K562 (cell line): ENCODE measurements around the gene NAT14. TPM values are rescaled to one million over a fixed set of nuclear protein-coding genes. Genes with fewer than 3 reads are reported as not detected.

Source experiments
- ARID1B ChIP-seq: fragments of 450-650 bp; IDR thresholded peaks from 2 replicates; pipeline ENCODE4 v1.6.1; 2016; ENCODE audit warnings: antibody characterized with exemption, mild to moderate bottlenecking, inconsistent platforms
- CBFA2T2 ChIP-seq: fragments of 450-650 bp; conservative IDR thresholded peaks from 2 replicates; pipeline ENCODE4 v1.6.1; 2017; ENCODE audit warnings: mild to moderate bottlenecking
- CBX3 ChIP-seq, 2 experiments: IDR thresholded peaks; 1 replicate in 1 of 2; 2 replicates in 1 of 2; pipeline ENCODE4 v1.6.1; 2012; ENCODE audit warnings: inconsistent platforms in 2 of 2, low read length in 2 of 2, borderline replicate concordance in 1 of 2, control low read depth in 1 of 2
- ERF ChIP-seq: fragments of 450-650 bp; formaldehyde crosslinking; IDR thresholded peaks from 2 replicates; pipeline ENCODE4 v1.4.0; 2020; ENCODE audit warnings: mild to moderate bottlenecking, mixed read lengths
- ETV6 ChIP-seq, 3 experiments: fragments of 150-350 bp in 1 of 3; sonication (generic) in 1 of 3; formaldehyde crosslinking in 1 of 3; IDR thresholded peaks; 2 replicates each; pipeline versions ENCODE4 v1.6.1 to v1.8.0; 2014 to 2022; ENCODE audit warnings: borderline replicate concordance in 2 of 3, low read depth in 2 of 3, antibody characterized with exemption in 1 of 3, low read length in 1 of 3, mild to moderate bottlenecking in 1 of 3, missing genetic modification reagents in 1 of 3
- HDGF ChIP-seq: fragments of 450-650 bp; IDR thresholded peaks from 2 replicates; pipeline ENCODE4 v1.6.1; 2016
- HNRNPK ChIP-seq: fragments of 200-400 bp; formaldehyde crosslinking; IDR thresholded peaks from one replicate; pipeline ENCODE4 v1.6.1; 2018; ENCODE audit warnings: mild to moderate bottlenecking, low read depth, low read length; ENCODE audit not compliant: poor library complexity, severe bottlenecking
- L3MBTL2 ChIP-seq: fragments of 450-650 bp; IDR thresholded peaks from 2 replicates; pipeline ENCODE4 v1.6.1; 2016; ENCODE audit warnings: mild to moderate bottlenecking, moderate library complexity
- SMARCA5 ChIP-seq: fragments of 450-650 bp; IDR thresholded peaks from 2 replicates; pipeline ENCODE4 v1.6.1; 2016
- TAL1 ChIP-seq: fragments of 450-650 bp; IDR thresholded peaks from 2 replicates; pipeline ENCODE4 v1.6.1; 2016; ENCODE audit warnings: mild to moderate bottlenecking
- TCF3 ChIP-seq: sonication (generic); formaldehyde crosslinking; IDR thresholded peaks from 2 replicates; pipeline ENCODE4 v1.4.0; 2020; ENCODE audit warnings: mild to moderate bottlenecking, missing genetic modification reagents
- ZNF589 ChIP-seq: fragments of 200-800 bp; sonication (Bioruptor generic); IDR thresholded peaks from 2 replicates; pipeline ENCODE4 v1.6.1; 2016; ENCODE audit warnings: low read depth, missing genetic modification characterization, missing compliant biosample characterization
- polyA plus RNA-seq, 8 experiments: library from polyadenylated mRNA; depleted of rRNA in 4 of 8; stranded (reverse) in 5 of 8; unstranded in 3 of 8; fragments of >200 nt; fragmentation: Nextera tagmentation in 2 of 8; fragmentation: Illumina TruSeq in 1 of 8; extraction: Ambion mirVana in 2 of 8; extraction: Trizol in 1 of 8; gene quantifications; 2 replicates each; pipeline versions ENCODE4 v1.2.1 to v1.2.3, GENCODE V29; 2011 to 2014; ENCODE audit warnings: inconsistent platforms in 1 of 8, missing spikeins in 1 of 8
- total RNA-seq, 7 experiments: library from RNA; depleted of rRNA in 6 of 7; stranded (reverse); fragments of >200 nt in 6 of 7; fragmentation: Illumina TruSeq in 2 of 7; extraction: Trizol in 2 of 7; gene quantifications; 2 replicates each; pipeline versions ENCODE4 v1.2.1 to v1.2.3, GENCODE V29; 2011 to 2021; ENCODE audit warnings: low replicate concordance in 1 of 7

NAT14 gene
- total and polyA plus RNA-seq, 9 of the 15 experiments (the other 6 are each of a cell fraction or from before 2014, with no cell fraction given): 2.4 to 77.0 (median 26.7) TPM

- TF ChIP-seq HDGF (0 out of 2 replicates have a peak, but pooled peaks have one; percentile 23), TCF3 (CRISPR knock-in tag) (peak; percentile 51; the same call in 1 of the 2 replicates), ARID1B (peak; percentile 41), ETV6 (IDR thresholded peaks at IDR 0.05; ENCODE audit: borderline replicate concordance in 1 of 2, low read depth in 2 of 2, low read length in 1 of 2) (no peak), ETV6 (CRISPR knock-in tag; IDR thresholded peaks at IDR 0.05; ENCODE audit: borderline replicate concordance) (no peak), L3MBTL2 (no peak), SMARCA5 (peak; percentile 93; the same call in 1 of the 2 replicates), HNRNPK (no peak), CBX3 (IDR thresholded peaks at IDR 0.05; ENCODE audit: borderline replicate concordance in 1 of 2, low read length in 2 of 2) (peak in 1 of 2 experiments; percentile 34; a peak in 1 of 3 replicates), TAL1 (peak; percentile 36; the same call in 1 of the 2 replicates), ERF (CRISPR knock-in tag) (no peak), CBFA2T2 (peak; percentile 58), ZNF589 (CRISPR knock-in tag) (no peak)
These were observed 35.8 kb downstream of the NAT14 start (continued) for GRCh38 chr19:55520691-55521292.
